Keratinocyte (primary cell): Measurements from ENCODE around the gene STAC.

Source experiments
- EZH2 ChIP-seq: IDR thresholded peaks from one replicate; pipeline ENCODE4 v1.6.1; 2012; ENCODE audit warnings: inconsistent platforms, mild to moderate bottlenecking, low read length, moderate library complexity
- TF ChIP-seq, protein P1 (sequence below), 3 experiments: IDR thresholded peaks in 1 of 3; conservative IDR thresholded peaks in 1 of 3; optimal IDR thresholded peaks in 1 of 3; 2 replicates in 2 of 3; 3 replicates in 1 of 3; pipeline versions ENCODE3 to v1.5.1; 2011; ENCODE audit warnings: low read length in 3 of 3, mild to moderate bottlenecking in 3 of 3, moderate library complexity in 2 of 3, control low read depth in 1 of 3, inconsistent platforms in 1 of 3; ENCODE audit not compliant: insufficient read depth in 2 of 3; ENCODE audit errors: extremely low read depth in 1 of 3

DNA sequence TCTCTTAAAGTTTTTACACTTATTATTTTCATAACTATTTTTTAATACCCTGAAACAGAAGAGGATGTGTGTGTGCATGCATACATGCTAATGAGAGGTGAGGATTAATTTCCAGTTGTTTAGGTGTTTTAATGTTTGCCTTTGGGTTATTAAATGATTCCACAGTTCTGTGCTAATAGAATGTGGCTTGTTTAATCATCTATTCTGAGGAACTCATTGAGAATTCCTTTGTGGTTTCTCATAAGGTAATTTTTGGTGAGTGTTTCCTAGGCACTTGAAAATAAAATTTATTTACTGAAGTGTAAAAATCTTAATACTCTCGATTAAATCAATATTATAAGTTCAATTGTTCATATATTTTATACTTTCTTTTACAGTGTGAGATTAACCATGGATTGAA lies 38.0 kb downstream of the STAC start:
- TF ChIP-seq, protein P1, sequence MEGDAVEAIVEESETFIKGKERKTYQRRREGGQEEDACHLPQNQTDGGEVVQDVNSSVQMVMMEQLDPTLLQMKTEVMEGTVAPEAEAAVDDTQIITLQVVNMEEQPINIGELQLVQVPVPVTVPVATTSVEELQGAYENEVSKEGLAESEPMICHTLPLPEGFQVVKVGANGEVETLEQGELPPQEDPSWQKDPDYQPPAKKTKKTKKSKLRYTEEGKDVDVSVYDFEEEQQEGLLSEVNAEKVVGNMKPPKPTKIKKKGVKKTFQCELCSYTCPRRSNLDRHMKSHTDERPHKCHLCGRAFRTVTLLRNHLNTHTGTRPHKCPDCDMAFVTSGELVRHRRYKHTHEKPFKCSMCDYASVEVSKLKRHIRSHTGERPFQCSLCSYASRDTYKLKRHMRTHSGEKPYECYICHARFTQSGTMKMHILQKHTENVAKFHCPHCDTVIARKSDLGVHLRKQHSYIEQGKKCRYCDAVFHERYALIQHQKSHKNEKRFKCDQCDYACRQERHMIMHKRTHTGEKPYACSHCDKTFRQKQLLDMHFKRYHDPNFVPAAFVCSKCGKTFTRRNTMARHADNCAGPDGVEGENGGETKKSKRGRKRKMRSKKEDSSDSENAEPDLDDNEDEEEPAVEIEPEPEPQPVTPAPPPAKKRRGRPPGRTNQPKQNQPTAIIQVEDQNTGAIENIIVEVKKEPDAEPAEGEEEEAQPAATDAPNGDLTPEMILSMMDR (optimal IDR thresholded peaks at IDR 0.05 in 1 of 3, IDR thresholded peaks at IDR 0.05 in 1 of 3, conservative IDR thresholded peaks at IDR 0.05 in 1 of 3; ENCODE audit: extremely low read depth in 1 of 3, insufficient read depth in 2 of 3, low read length in 3 of 3), result no peak
- no peak for TF ChIP-seq EZH2
